AML-193 (cell line): ENCODE data around the gene MYH3.

ENCODE experiments used
- DNase-seq, 2 experiments: peaks; one replicate each; lab custom pipeline; 2025; lab: John Stamatoyannopoulos, UW

The MYH3 gene

GRCh38 chr17:10613775-10614513 lies 43.2 kb downstream of the MYH3 start:
- DNase-seq = no peak

DNA sequence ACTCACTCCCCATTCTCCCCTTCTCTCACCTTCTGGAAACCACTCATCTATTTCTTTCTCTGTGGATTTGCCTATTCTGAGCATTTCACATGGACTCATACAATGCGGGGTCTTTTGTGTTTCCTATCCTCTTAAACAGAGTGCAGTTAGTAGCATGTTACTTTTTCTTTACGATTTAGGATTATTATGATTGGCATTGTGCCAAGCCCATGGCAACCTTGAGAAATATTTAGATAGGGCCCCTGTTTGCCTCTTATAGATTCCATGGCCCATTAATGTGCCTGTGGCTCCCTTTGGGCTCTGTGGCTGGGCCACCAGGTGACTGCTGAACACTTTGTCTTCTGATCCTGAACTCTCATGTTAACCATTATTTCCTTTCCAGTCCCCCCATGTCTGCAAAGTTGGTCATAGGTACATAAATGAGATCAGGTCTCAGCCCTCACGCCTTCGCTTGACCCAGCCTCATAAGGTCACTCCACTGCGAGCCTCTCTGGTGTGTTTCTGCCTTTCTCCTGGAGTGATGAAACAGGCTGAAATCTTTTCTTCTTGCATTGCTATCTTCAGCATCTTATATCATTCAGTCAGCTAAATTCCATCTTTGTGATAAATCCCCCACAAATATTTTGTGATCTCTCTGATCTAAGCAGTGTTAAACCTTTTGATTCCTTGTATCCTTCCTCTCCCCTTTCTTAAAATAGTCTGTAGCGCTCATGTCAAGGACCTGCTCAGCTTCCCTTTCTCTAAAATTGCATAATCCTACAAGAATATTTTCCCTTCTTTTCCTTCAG lies 44.0 kb downstream of the MYH3 start:
- DNase-seq = no peak

DNA sequence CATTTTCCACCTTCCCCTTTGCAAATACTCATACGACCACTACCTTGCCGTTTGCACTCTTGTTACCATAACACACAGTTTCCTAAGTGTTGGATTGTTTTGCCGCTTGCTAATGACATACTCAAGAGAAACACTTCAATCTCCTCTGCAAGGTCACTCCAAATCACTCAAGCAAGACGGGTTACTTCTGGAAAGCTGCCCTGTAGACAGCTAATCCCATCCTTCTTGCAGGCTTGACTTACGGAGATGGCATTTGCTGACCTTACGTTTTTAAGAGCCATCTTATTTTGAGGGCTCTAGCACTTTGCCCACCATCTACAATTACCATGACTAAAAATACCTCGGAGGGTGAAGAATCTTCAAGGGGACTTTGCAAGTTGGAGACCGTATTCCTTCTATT lies 46.2 kb downstream of the MYH3 start:
- no peak for DNase-seq

DNA sequence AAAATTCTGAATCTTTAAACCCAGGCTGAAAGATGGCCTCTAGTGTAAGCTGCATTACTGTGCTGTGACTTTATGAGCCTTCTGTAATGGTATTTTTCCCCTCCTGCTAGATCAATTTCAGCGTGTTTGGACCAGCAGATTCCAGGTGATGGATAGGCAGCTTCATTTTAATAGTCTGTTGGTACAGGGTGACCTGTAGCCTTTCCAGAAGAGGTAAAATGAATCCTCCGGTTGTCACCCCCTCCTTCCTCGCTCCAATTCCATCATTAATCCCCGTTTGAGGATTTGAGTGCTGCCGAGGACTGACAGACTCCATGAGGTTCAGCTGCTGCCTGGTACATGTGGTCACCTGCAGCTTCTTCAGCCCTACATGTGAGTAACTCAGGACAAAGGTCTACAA lies 48.9 kb downstream of the MYH3 start:
- DNase-seq = no peak

GRCh38 chr17:10606110-10606509 lies 51.0 kb downstream of the MYH3 start:
- DNase-seq = no peak

- DNase-seq = no peak
These were observed 51.8 kb downstream of the MYH3 start for GRCh38 chr17:10605221-10605783.

DNA sequence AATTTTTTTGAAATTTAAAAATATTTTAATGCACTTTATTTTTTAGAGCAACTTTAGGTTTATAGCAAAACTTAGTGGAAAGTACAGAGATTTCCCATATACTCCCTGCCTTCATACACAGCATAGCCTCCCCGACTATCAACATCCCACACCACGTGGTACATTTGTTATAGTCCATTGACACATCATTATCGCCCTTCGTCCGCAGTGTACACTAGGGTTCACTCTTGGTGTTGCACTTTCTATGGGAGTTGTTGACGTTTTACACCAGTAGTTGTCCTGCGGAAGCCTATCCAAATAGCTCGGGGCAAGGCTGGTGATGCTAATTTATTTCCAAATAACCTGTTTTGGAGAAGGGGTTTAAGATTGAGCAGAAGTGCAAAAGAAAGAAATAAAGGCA lies 52.6 kb downstream of the MYH3 start:
- DNase-seq = no peak

DNA sequence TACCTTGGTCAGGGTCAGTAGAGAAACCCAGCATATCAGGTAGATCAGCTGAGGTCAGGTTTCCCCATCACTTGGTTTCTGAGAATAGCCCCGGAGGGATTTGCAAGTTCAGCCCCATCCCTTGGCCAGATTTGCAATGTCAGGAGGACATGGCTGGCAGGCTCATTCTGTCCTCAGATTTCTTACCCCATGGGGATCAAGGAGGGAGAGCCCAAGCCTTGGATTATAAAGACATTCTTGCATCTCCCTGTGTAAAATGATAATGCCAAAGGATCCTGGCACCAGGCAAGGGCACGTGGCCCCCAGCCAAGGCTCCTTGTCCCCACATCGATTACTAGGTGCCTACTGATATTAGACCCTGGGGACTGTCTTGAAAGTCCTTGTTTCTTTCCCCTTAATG lies 53.2 kb downstream of the MYH3 start:
- no peak for DNase-seq

- DNase-seq = no peak
These were observed 56.5 kb downstream of the MYH3 start for GRCh38 chr17:10600571-10600970.

DNA sequence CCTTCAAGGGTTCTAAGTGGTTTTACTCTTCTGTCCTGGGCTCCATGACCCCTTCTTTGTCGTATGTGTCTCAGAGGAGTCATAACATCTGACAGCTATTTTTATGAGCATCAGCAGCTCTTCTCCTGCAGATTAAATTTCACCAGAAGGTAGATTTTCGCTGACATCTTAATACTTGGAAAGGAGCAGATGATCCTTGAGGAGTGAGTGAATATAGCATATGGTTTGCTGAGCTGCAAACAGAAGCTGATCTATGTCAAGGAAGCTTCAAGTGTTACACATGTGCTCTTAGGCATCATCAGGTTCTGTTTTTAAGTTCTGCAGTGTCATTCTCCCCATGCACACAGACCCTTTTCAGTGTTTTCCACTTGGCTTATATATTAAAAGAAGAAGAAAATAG lies 58.5 kb downstream of the MYH3 start:
- DNase-seq = no peak

DNA sequence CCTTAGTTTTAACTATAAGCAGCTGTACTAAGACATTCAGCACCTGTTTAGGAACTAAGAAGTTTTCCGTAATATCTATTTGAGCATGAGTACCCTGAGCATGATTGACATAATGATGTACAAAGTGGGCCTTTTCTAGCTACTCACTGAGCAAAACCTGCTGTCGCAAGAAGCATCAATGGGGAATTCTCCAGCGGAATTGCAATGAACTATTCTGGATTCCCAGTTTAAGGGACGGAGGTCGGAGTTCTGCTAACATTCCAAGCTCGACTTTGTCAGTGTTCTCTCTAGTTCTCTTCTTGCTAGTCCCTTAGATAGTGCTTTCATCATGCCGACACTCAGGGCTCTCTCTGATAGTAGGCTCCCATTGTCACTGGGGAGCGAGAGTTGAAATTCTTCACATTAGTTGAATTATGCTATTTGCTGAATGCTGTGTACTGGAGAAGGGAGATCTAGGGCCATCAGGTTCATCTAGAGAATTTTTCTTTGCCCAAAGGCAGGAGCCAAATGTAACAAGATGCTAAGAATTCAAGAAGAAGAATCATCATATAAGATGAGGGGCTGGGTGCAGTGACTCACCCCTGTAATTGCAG lies 67.5 kb downstream of the MYH3 start:
- no peak for DNase-seq

DNA sequence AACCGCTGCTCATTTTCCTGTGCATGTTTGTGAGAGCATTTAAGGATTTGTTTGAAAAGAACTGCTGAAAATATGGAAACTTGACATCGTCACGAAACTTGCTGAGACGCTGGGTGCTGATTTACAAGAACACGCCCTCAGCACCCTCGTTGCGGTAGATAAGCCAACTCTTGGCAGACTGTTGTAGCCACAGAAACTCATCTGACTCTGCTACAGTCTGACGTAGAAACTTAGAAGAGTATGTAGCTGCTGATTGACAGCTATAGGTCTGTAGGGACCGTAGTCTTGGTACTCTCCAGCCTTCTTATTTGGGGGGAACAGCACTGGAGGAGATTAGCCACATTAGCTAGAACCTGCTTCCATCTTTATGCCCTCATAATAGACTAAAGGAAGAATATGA lies 71.6 kb downstream of the MYH3 start:
- no peak for DNase-seq

GRCh38 chr17:10583834-10584233 lies 73.3 kb downstream of the MYH3 start:
- DNase-seq = no peak

GRCh38 chr17:10579270-10579669 lies 77.8 kb downstream of the MYH3 start:
- no peak for DNase-seq
